Activated CD8-positive, alpha-beta memory T cell treated with anti-CD3 and anti-CD28 coated beads for 24 hours (primary cell): ENCODE results near the gene NID2.
A peak's percentile ranks its signal among the peaks of the same experiment; 100 is the strongest.

Experiments used
- DNase-seq: peaks from one replicate; pipeline ENCODE4 v3.0.0-alpha.2; 2020

NID2 gene

DNA sequence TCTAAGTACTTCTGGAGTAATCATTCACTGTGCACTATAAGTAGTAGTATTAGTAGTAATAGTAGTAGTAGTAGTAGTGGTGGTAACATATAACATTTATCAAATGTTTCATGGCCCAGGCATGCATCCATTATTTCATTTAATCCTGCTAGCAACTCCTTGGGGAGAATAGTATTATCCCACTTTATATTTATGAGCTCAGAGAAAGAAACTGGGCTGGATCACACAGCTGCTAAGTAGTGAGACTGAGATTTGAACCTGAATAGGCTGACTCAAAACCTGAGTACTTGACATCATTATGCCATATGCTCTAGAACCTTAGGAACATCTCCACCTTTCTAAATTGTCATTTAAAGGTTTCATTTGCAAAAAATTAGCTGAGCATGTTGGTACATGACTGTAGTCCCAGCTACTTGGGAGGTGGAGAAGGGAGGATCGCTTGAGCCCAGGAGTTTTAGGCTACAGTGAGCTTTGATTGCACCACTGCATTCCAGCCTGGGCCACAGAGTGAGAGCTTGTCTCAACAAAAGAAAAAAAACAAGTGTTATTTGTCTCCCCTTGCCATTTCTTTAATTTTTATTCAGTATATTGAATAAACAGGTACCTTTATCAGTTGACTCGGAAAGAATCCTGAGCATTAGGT is 11.4 kb upstream of the NID2 start:
- DNase-seq: no peak

- no peak for DNase-seq
Observed at GRCh38 chr14:52079239-52079959, 10.5 kb upstream of the NID2 start.

- DNase-seq: no peak
Observed at GRCh38 chr14:52078721-52079120, 9.9 kb upstream of the NID2 start.

DNA sequence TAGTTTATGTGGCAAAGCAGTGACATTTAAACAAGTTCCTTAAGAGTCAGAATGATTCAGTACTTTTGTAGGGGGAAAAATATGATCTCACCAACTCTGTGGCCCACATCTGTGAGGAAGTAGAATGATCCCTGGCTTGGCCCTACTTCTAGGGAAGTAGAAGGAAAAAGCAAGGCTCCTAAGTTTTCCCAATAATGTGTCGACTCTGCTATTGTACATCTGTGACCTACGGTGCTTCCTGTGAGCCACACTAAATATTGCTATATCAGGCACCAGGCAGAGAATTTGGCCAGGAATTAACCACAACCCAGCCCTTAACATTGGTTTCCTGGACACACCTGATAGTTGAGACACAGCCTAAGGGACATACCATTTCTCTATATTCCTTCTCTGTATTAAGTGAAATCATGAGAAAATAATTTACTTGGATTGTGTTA is 9.3 kb upstream of the NID2 start:
- no peak for DNase-seq

GRCh38 chr14:52077256-52077979 is 8.6 kb upstream of the NID2 start:
- DNase-seq: no peak

GRCh38 chr14:52076334-52076733 is 7.5 kb upstream of the NID2 start:
- no peak for DNase-seq

GRCh38 chr14:52075371-52075770 is 6.5 kb upstream of the NID2 start:
- no peak for DNase-seq

DNA sequence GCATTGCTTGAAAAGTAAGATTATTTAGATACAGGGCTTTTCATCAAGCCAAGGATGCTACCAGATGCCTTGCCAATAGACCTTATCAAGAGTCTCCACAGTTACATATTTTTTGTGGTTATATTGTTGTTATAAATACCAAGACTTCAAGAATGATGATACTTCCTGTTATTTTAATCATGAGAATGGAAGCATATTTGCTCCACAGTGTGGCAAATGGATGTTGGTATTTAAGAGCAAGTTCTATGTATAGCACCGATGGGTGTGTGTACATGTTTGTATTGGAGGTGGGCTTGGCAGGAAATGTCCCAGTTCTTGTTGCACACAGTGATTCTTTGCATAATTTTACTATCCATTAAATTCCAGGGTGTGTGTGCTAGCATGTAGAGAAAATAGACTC is 4.4 kb upstream of the NID2 start:
- no peak for DNase-seq

DNA sequence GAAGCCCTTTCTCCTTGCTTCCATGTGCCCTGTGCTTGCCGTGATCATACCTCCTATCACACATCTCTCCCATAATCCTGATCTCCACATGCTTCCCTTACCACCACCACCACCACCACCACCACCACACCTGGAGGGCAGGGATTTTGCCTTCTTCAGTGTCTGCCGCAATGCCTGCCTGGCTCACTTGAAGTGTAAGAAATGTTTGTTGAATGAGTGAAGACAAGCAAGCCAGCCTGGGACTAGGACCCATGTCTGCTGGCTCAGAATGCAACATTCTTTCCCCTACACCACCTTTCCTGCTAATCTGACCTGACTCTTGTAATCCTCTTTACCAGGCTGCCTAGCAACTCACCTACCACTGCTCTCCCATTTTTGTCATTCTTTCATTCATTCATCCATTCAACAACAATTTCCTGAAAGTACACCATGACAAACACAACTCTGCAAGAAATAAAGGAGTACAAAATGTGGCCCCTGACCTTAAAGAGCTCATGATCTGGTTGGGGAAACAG is 3.5 kb upstream of the NID2 start:
- no peak for DNase-seq

GRCh38 chr14:52071675-52072074 is 2.8 kb upstream of the NID2 start:
- DNase-seq: no peak

DNA sequence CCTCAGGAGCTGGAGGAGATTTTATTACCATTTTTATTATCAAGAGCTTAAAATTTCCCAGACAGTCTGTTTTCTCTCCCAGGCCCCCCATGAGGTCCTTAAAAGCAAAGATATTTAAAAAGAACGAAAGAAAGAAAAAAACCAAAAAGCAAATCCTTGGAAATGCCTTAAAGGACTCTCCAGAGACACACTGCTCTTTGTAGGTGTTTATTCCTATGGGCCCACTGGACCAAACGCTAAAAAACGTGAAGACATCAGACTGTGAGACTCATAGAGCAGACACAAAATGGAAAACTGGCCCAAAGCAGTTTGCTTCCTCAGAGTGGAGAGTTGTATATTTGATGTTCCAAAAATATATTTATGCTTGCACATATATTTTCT is 1.2 kb upstream of the NID2 start:
- DNase-seq: no peak

DNA sequence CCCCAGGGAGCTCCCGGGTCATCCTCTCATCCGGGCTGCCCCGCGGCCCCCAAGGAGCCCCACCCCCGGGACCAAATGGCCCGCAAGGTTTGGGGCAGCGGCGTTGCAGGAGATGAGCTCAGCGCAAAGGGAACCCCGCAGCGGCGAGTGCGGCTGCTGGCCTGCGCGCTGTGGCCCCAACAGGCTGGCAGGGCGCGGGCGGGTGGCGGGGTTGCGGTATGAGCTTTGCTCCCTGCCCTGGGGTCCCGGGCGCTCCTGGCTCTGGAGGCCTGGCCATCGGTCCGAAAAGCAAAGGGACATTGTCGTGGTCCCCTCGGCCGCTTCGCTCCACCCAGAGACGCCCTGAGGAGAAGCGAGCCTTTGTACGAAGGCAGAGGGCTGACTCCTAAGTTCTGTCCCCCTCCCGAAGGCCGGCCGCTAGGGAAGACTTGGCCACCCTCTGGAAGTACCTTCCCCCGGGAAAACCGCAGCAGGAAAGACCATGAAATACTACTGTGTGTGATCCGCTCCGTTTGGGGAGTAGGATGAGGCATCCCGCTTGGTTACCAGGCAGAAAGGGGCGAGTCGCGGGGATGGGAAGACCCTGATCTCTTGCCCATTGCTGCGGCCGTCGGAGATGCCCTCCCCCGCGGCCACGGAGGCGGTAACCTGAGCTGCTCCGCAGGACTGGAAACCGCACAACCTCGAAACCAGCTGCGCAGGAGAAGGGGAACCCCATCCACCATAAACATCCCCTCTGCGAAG is 620 bp upstream of the NID2 start:
- DNase-seq: peak; percentile 64

GRCh38 chr14:52067873-52068614 is 815 bp downstream of the NID2 start:
- no peak for DNase-seq

GRCh38 chr14:52064174-52064573 is 4.7 kb downstream of the NID2 start:
- DNase-seq: no peak

DNA sequence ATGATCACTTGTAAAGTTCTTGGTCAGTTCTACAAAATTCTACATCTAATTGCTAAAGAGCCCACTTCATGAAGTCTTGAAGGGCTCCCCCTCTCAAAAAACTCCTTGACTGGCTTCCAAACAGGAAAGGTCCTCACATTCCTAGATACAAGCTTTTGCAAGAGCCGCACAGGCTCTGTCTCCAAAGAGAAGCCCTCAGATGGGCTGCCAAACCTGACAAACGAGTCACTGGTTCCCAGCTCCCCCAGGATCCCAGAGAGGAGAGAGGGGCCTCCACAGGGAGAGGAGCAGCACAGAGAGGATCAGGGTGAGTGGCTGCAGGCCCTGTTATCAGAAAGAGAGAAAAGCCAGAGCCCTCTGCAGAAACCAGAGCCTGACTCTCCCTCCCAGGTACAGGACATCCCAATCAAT is 5.8 kb downstream of the NID2 start:
- no peak for DNase-seq

- DNase-seq: no peak
Observed at GRCh38 chr14:52061890-52062289, 7.0 kb downstream of the NID2 start.

DNA sequence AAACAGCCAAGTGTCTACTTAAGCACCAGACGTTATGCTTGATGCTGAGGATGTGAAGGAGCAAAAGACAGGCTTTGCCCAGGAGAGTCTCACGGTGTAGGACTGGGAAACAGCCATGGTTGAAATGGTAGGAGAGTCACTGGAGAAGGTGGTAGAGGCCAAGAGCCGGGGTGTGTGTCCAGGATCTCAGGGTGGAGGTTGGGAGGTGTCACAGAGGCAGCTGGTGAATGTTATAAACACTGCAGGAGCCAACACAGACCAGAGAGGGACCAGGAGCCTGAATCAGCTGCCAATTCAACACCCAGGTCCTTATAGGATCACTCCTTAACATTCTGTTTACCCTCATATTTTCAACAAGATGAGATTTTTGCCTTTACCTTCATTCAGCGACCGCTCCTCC is 7.5 kb downstream of the NID2 start:
- no peak for DNase-seq

DNA sequence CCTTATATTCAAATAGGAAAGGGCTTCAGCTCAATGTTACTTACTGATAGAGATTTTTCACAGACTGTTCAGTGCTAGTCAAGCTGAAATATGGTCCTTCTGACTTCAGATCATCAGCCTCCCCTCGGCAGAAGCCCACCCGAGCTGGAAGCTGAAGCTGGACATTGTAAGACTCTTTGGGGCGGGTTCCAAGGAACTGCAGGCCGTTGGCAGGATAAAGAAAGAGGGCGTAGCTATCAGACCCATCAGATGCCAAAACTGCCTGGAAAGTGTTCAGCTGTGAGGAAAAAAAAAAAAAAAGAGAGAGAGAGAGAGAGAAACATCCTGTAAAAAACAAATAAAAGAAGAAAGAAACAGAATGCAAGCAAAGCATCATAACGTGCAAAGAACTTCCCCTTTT is 8.8 kb downstream of the NID2 start:
- DNase-seq: no peak

DNA sequence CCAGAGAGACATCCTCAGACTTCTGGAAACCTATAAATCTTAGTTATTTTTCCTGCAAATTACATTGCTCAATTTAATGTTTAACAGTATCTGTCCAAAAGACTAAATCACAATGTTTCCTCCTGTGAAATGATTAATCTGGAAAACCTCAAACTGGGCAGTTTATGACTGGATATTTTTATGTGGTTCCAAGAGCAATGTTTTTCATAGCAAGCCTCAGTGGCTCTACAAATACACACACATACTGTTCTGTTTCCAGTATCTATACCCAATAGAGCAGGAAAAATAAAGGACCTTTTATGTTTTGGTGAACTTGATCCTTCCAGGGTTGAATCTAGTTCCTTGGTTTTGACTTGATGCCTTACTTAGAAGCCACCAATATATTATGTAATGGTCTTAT is 9.2 kb downstream of the NID2 start:
- DNase-seq: no peak

GRCh38 chr14:52058341-52058740 is 10.5 kb downstream of the NID2 start:
- DNase-seq: no peak

DNA sequence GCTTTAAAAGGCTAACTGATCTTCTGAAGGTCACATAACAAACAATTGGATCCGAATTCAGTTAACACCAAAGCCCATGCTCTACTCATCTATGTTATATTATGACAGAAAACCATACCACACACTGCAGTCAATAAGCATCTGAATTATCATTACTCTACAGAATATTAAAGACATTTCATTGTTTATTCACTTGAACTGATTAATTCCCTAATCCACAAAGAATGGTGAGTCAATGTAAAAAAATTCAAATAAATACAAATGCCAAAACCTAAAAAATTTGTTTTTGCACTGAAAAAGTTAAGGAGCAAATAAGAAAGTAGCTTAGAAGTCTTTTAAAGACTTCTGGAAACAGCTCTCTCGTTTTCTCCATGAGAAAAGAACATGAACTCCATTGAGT is 13.7 kb downstream of the NID2 start:
- DNase-seq: no peak

GRCh38 chr14:52054678-52055077 is 14.2 kb downstream of the NID2 start:
- no peak for DNase-seq

- no peak for DNase-seq
Observed at GRCh38 chr14:52053044-52053443, 15.8 kb downstream of the NID2 start.
